ENCODE results near the gene B4GALT1. TPM values are rescaled to one million over a fixed set of nuclear protein-coding genes. Genes with fewer than 3 reads are reported as not detected.

B4GALT1 gene
- total and polyA plus RNA-seq, 2 of the 8 experiments (the other 6 are each of a cell fraction or from before 2014, with no cell fraction given): 12.8 to 18.2 TPM

DNA sequence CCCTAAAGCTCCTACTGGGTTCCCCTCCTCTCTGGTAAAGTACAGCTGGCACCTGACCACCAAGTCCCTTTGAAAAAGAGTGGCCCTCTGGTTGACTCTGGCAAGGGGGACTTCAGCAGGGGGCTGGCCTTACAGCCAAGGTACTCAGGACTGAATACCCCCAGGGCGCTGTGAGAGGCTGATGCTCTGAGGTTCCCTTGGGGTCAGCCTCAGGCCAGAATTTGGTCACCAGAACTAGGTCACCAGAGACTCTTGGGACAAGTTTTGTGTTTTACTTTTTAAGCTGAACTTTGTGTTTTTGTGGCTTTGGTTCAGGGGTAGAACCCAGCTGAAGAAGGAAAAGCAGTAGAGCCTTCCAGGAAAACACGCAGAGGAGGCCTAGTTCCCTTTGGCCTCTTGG, 67.4 kb downstream of the B4GALT1 start:
- Histone ChIP-seq H3K18ac (ENCODE audit: extremely low read depth, low read length) (no peak overlapping the region), H3K79me2 (ENCODE audit: control insufficient read depth in 1 of 2, insufficient read depth in 2 of 2, low read length in 2 of 2) (no peaks in the 10 kb centered on the region), H3K56ac (replicated peaks; ENCODE audit: insufficient read length, low read depth, low read length) (no peak overlapping the region), H3K9me3 (ENCODE audit: insufficient read depth in 2 of 2, low read depth in 1 of 2, low read length in 1 of 2) (no peaks in the 10 kb centered on the region), H2AK5ac (ENCODE audit: low read depth, low read length) (no peak overlapping the region), H4K8ac (ENCODE audit: extremely low read depth, insufficient read depth, low read length) (no peak overlapping the region), H2BK20ac (ENCODE audit: low read length) (no peak overlapping the region), H3K14ac (ENCODE audit: insufficient read length) (no peak overlapping the region), H2BK12ac (ENCODE audit: low read depth, low read length) (no peak overlapping the region), H3K23me2 (ENCODE audit: low read depth, low read length) (no peaks in the 10 kb centered on the region), H2AFZ (ENCODE audit: low read length) (no peak overlapping the region), H2BK120ac (replicated peaks; ENCODE audit: low read depth, low read length) (no peak overlapping the region), H3K4ac (replicated peaks; ENCODE audit: insufficient read length, low read depth, low read length) (no peak overlapping the region), H4K20me1 (replicated peaks in 1 of 2; ENCODE audit: control insufficient read depth in 1 of 2, insufficient read depth in 2 of 2, low read length in 2 of 2) (no peaks in the 10 kb centered on the region), H3K27me3 (replicated peaks in 1 of 4; ENCODE audit: control insufficient read depth in 3 of 4, extremely low read depth in 1 of 4, insufficient read depth in 3 of 4, low read length in 3 of 4) (no peaks in the 10 kb centered on the region), H2BK5ac (ENCODE audit: low read depth, low read length) (no peak overlapping the region), H2BK15ac (ENCODE audit: low read length) (no peak overlapping the region), H3K79me1 (ENCODE audit: low read depth, low read length) (no peaks in the 10 kb centered on the region), H4K5ac (ENCODE audit: insufficient read length, low read depth, low read length) (no peak overlapping the region), H3K4me1 (replicated peaks in 1 of 4; ENCODE audit: control insufficient read depth in 3 of 4, insufficient read depth in 4 of 4, low read length in 3 of 4) (no peaks in the 10 kb centered on the region; a peak in 1 of 7 replicates), H3K23ac (ENCODE audit: insufficient read length) (no peak overlapping the region), H3K9ac (replicated peaks in 1 of 4; ENCODE audit: extremely low read depth in 1 of 4, low read depth in 3 of 4, low read length in 3 of 4) (no peak overlapping the region), H3K4me3 (ENCODE audit: extremely low read depth in 1 of 4, insufficient read depth in 2 of 4, low read depth in 3 of 4, low read length in 4 of 4) (no peak overlapping the region), H3K4me2 (ENCODE audit: insufficient read depth in 1 of 2, low read depth in 2 of 2, low read length in 2 of 2) (no peak overlapping the region), H3K27ac (ENCODE audit: low read depth, low read length) (no peak overlapping the region), H3K36me3 (ENCODE audit: control insufficient read depth in 2 of 4, insufficient read depth in 4 of 4, low read length in 3 of 4) (no peaks in the 10 kb centered on the region), H4K91ac (replicated peaks; ENCODE audit: insufficient read length, low read length) (no peak overlapping the region)
- 87% methylated on average over 2 of the region's 2 CpGs; no CpG with 5 or more reads in 1 of the 2 experiments for WGBS, 2 experiments (ENCODE audit: extremely low coverage in 1 of 2, insufficient coverage in 1 of 2, insufficient read length in 1 of 2, insufficient replicate concordance in 2 of 2, low coverage in 1 of 2, low lambda C conversion rate in 2 of 2, missing lambda C conversion rate in 1 of 2)
- TF ChIP-seq HDAC6 (IDR thresholded peaks at IDR 0.05; ENCODE audit: low read depth, low read length): no peak
- TF ChIP-seq KDM5A (IDR thresholded peaks at IDR 0.05; ENCODE audit: low read length): no peak
- TF ChIP-seq CHD2 (IDR thresholded peaks at IDR 0.05; ENCODE audit: low read length): no peak
- TF ChIP-seq CTBP2 (IDR thresholded peaks at IDR 0.05; ENCODE audit: borderline replicate concordance, insufficient read depth, insufficient read length, low read length): no peak
- no peak for TF ChIP-seq CREB1 (IDR thresholded peaks at IDR 0.05)
- CTCF ChIA-PET (ENCODE audit: partially characterized antibody): interaction anchor here (0.6 to 1.2 kb wide), 2 partner anchors 31 to 181 kb away, joined by 3 read pairs; no protein-coding TSS in a partner anchor
- FAIRE-seq (no peak), DNase-seq (ENCODE audit: low read depth in 1 of 2, low spot score in 2 of 2) (no peak)
- POLR2A ChIA-PET (ENCODE audit: partially characterized antibody): no interaction called here
